ENCODE measurements around the gene U2AF1.
"Not testable (repeated sequence)": the region's sequence is repeated elsewhere in the genome, so short reads cannot be mapped to it uniquely, and the experiment has no call there.

GRCh38 chr21:43149344-43149743 is 42.0 kb upstream of the U2AF1 start:
- not testable (repeated sequence) for TF ChIP-seq CTCF (optimal IDR thresholded peaks at IDR 0.05 in 1 of 3, IDR thresholded peaks at IDR 0.05 in 1 of 3, conservative IDR thresholded peaks at IDR 0.05 in 1 of 3; ENCODE audit: extremely low read depth in 1 of 3, insufficient read depth in 2 of 3, low read length in 3 of 3); EZH2 (IDR thresholded peaks at IDR 0.05; ENCODE audit: low read length)

Measured in keratinocyte (primary cell).